ENCODE results near the gene GIPC3.

GRCh38 chr19:3623716-3624115 lies 38.4 kb downstream of the GIPC3 start:
- TF ChIP-seq, protein P1, sequence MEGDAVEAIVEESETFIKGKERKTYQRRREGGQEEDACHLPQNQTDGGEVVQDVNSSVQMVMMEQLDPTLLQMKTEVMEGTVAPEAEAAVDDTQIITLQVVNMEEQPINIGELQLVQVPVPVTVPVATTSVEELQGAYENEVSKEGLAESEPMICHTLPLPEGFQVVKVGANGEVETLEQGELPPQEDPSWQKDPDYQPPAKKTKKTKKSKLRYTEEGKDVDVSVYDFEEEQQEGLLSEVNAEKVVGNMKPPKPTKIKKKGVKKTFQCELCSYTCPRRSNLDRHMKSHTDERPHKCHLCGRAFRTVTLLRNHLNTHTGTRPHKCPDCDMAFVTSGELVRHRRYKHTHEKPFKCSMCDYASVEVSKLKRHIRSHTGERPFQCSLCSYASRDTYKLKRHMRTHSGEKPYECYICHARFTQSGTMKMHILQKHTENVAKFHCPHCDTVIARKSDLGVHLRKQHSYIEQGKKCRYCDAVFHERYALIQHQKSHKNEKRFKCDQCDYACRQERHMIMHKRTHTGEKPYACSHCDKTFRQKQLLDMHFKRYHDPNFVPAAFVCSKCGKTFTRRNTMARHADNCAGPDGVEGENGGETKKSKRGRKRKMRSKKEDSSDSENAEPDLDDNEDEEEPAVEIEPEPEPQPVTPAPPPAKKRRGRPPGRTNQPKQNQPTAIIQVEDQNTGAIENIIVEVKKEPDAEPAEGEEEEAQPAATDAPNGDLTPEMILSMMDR (IDR thresholded peaks at IDR 0.05), result no peak
- no peak for TF ChIP-seq POLR2A (IDR thresholded peaks at IDR 0.05)

Measured in prostate gland (tissue), 2 donors.